Transverse colon (tissue), 3 donors: Measurements from ENCODE around the gene EFCAB9.

Source experiments
- POLR2A ChIP-seq: fragments of 450-650 bp; IDR thresholded peaks from one replicate; pipeline ENCODE4 v1.6.1; 2016; ENCODE audit warnings: antibody characterized with exemption, mild to moderate bottlenecking, moderate library complexity
- TF ChIP-seq, protein P1 (sequence below), 5 experiments: fragments of 200-600 bp in 3 of 5; fragments of 450-650 bp in 2 of 5; sonication (generic) in 3 of 5; IDR thresholded peaks; 1 replicate in 2 of 5; 2 replicates in 3 of 5; pipeline ENCODE4 v1.5.1; 2016 to 2017; ENCODE audit warnings: antibody characterized with exemption in 5 of 5, inconsistent platforms in 3 of 5, mild to moderate bottlenecking in 2 of 5, moderate library complexity in 1 of 5

DNA sequence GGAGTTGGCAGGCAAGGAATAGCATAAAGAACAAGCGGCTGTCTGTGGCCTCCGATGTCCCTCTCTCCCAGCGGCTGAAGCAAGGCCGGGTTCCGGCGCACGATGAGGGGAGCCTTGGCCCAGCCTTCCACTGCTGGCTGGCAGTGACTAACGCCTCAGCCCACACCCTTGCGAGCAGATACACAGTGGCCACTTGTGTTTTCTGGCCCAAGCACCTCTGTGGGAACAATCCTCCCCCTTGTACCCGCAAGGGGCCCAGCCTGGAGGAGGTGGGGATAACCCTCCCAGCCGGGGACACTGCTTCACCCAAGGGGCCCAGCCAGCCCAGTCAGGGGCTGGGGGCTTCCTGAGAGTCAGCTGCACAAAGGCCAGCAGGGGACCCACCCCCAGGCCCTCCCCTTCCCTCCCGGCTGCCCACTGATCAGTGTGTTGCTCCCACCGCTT is 29.2 kb upstream of the EFCAB9 start:
- TF ChIP-seq, protein P1, sequence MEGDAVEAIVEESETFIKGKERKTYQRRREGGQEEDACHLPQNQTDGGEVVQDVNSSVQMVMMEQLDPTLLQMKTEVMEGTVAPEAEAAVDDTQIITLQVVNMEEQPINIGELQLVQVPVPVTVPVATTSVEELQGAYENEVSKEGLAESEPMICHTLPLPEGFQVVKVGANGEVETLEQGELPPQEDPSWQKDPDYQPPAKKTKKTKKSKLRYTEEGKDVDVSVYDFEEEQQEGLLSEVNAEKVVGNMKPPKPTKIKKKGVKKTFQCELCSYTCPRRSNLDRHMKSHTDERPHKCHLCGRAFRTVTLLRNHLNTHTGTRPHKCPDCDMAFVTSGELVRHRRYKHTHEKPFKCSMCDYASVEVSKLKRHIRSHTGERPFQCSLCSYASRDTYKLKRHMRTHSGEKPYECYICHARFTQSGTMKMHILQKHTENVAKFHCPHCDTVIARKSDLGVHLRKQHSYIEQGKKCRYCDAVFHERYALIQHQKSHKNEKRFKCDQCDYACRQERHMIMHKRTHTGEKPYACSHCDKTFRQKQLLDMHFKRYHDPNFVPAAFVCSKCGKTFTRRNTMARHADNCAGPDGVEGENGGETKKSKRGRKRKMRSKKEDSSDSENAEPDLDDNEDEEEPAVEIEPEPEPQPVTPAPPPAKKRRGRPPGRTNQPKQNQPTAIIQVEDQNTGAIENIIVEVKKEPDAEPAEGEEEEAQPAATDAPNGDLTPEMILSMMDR (IDR thresholded peaks at IDR 0.05), result no peak
- TF ChIP-seq POLR2A, result no peak
